CD4-positive, alpha-beta T cell (primary cell): Measurements from ENCODE around the gene TNFRSF25. TPM values are rescaled to one million over a fixed set of nuclear protein-coding genes. Genes with fewer than 3 reads are reported as not detected.

Source experiments
- ATAC-seq: fragments of 200-7000 bp; cut with Tn5 transposase; one replicate; pipeline ENCODE4 v1.10.0; 2022; ENCODE audit warnings: mild to moderate bottlenecking; ENCODE audit not compliant: poor library complexity
- CTCF ChIA-PET: fragments of 350-600 bp; sonication (Branson Sonifier 250); formaldehyde crosslinking; loops from one replicate; lab custom pipeline; 2021; ENCODE audit warnings: antibody characterized with exemption, inconsistent platforms; lab: Charles Lee
- POLR2A ChIA-PET: fragments of 350-600 bp; sonication (Branson Sonifier 250); formaldehyde crosslinking; loops from one replicate; lab custom pipeline; 2021; ENCODE audit warnings: antibody characterized with exemption, inconsistent platforms; lab: Charles Lee
- DNase-seq, 14 experiments: peaks; one replicate each; pipeline ENCODE4 v3.0.0-alpha.2; 2013 to 2020; ENCODE audit warnings: mixed read lengths in 2 of 14
- H3K27ac ChIP-seq, 2 donors: one replicate each; pipeline versions ENCODE4 v1.5.1 to v1.7.0; 2013; ENCODE audit warnings: low read length in 2 of 2, low read depth in 1 of 2, mild to moderate bottlenecking in 1 of 2
- H3K27me3 ChIP-seq, 2 experiments: 1 replicate in 1 of 2; 2 replicates in 1 of 2; pipeline versions ENCODE4 v1.6.1 to v1.7.0; 2013; ENCODE audit warnings: low read length in 2 of 2, control low read depth in 1 of 2, mild to moderate bottlenecking in 1 of 2, moderate library complexity in 1 of 2; ENCODE audit not compliant: insufficient read depth in 2 of 2, control insufficient read depth in 1 of 2
- H3K36me3 ChIP-seq: one replicate; pipeline ENCODE4 v1.6.1; 2013; ENCODE audit warnings: low read length, control low read depth; ENCODE audit not compliant: insufficient read depth
- H3K4me1 ChIP-seq: one replicate; pipeline ENCODE4 v1.6.1; 2013; ENCODE audit warnings: low read length, control low read depth; ENCODE audit not compliant: insufficient read depth
- H3K4me3 ChIP-seq: one replicate; pipeline ENCODE4 v1.5.1; 2013; ENCODE audit warnings: mild to moderate bottlenecking, low read length, moderate library complexity
- H3K9me3 ChIP-seq, 2 experiments: 1 replicate in 1 of 2; 2 replicates in 1 of 2; pipeline versions ENCODE4 v1.6.1 to v1.7.0; 2013; ENCODE audit warnings: low read length in 2 of 2, mild to moderate bottlenecking in 2 of 2, control low read depth in 1 of 2, moderate library complexity in 1 of 2; ENCODE audit not compliant: control insufficient read depth in 1 of 2, insufficient read depth in 1 of 2
- H3K27ac Mint-ChIP-seq: one replicate; pipeline ENCODE4 v1.8.0; 2020; ENCODE audit warnings: mixed read lengths
- H3K27me3 Mint-ChIP-seq: one replicate; pipeline ENCODE4 v1.8.0; 2021; ENCODE audit warnings: mixed read lengths
- H3K36me3 Mint-ChIP-seq: one replicate; pipeline ENCODE4 v1.8.0; 2021; ENCODE audit warnings: low read depth, mixed read lengths
- H3K4me1 Mint-ChIP-seq: one replicate; pipeline ENCODE4 v1.8.0; 2021; ENCODE audit warnings: low read depth, mixed read lengths
- H3K4me3 Mint-ChIP-seq: one replicate; pipeline ENCODE4 v1.8.0; 2020; ENCODE audit warnings: mild to moderate bottlenecking, mixed read lengths
- H3K9me3 Mint-ChIP-seq: one replicate; pipeline ENCODE4 v1.8.0; 2020; ENCODE audit warnings: mixed read lengths
- intact Hi-C, 2 experiments: fragments of 100-400 bp; cut with DNase I in 1 of 2; cut with micrococcal nuclease in 1 of 2; formaldehyde crosslinking; loops; one replicate each; pipeline versions ENCODE4 v1.15.1 to v1.9.0; 2023 to 2025; cut with DNase I, micrococcal nuclease
- total RNA-seq, 174 experiments: library from RNA in 2 of 174; stranded (reverse) in 2 of 174; gene quantifications; one replicate each; pipeline ENCODE4 v1.2.3 and lab custom pipeline; 2021 to 2026
- TF ChIP-seq, protein P1 (sequence below): fragments of 200-600 bp; IDR thresholded peaks from one replicate; pipeline ENCODE4 v1.8.0; 2022; ENCODE audit warnings: antibody characterized with exemption, mild to moderate bottlenecking

The TNFRSF25 gene
- total RNA-seq, 2 experiments from 2014 or later = 220 to 225 TPM

- Histone ChIP-seq H3K4me1 (no peaks in the 10 kb centered on the region), H3K4me3 (no peak overlapping the region), H3K9me3 (peaks cover 0 to 7% of the 10 kb centered on the region in 2 experiments), H3K27ac (no peak overlapping the region), H3K36me3 (no peaks in the 10 kb centered on the region), H3K27me3 (peaks cover 2 to 6% of the 10 kb centered on the region in 2 experiments)
- no peak overlapping the region for H3K27ac Mint-ChIP-seq
- H3K9me3 Mint-ChIP-seq = no peaks in the 10 kb centered on the region
- ChIA-PET POLR2A (interaction anchor here (1.0 kb wide), 1 partner anchor 20 kb away, joined by 4 read pairs; no protein-coding TSS in a partner anchor), CTCF (no interaction called here)
- ATAC-seq = no peak
- H3K4me3 Mint-ChIP-seq = no peak overlapping the region
- H3K36me3 Mint-ChIP-seq = no peaks in the 10 kb centered on the region
- no peaks in the 10 kb centered on the region for H3K4me1 Mint-ChIP-seq
- intact Hi-C loops = no loop called here
- H3K27me3 Mint-ChIP-seq = peaks cover 3% of the 10 kb centered on the region
- DNase-seq = no peak
- TF ChIP-seq, protein P1, sequence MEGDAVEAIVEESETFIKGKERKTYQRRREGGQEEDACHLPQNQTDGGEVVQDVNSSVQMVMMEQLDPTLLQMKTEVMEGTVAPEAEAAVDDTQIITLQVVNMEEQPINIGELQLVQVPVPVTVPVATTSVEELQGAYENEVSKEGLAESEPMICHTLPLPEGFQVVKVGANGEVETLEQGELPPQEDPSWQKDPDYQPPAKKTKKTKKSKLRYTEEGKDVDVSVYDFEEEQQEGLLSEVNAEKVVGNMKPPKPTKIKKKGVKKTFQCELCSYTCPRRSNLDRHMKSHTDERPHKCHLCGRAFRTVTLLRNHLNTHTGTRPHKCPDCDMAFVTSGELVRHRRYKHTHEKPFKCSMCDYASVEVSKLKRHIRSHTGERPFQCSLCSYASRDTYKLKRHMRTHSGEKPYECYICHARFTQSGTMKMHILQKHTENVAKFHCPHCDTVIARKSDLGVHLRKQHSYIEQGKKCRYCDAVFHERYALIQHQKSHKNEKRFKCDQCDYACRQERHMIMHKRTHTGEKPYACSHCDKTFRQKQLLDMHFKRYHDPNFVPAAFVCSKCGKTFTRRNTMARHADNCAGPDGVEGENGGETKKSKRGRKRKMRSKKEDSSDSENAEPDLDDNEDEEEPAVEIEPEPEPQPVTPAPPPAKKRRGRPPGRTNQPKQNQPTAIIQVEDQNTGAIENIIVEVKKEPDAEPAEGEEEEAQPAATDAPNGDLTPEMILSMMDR = no peak
These were observed 41.5 kb upstream of the TNFRSF25 start for GRCh38 chr1:6507461-6507911.

DNA sequence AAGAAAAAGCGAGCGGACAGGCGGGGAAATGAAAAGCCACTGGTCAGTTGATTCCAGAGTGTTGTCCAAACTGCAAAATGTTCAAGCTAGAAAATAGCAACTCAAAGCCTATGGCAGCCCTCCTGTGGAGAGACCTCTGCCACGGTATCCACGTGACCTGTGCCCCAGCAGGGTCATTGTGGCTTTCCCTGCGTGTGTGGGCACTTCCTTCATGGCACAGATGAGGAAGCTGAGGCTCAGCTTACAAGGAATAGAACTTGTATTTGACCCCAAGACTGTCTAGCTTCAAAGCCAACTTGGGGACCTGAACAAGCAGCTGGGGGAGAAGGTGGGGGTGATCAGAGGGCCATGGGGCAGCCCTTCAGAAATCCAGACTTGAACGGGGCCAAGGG is 41.1 kb upstream of the TNFRSF25 start:
- CTCF ChIA-PET = interaction anchor here (1.2 kb wide), 1 partner anchor 17 kb away, joined by 3 read pairs; no protein-coding TSS in a partner anchor
- TF ChIP-seq, protein P1 = no peak

GRCh38 chr1:6506210-6507036 is 40.5 kb upstream of the TNFRSF25 start:
- H3K27ac Mint-ChIP-seq = no peak overlapping the region
- intact Hi-C loops = no loop called here
- no peaks in the 10 kb centered on the region for H3K4me1 ChIP-seq
- no peaks in the 10 kb centered on the region for H3K4me1 Mint-ChIP-seq
- TF ChIP-seq, protein P1 = no peak
- POLR2A ChIA-PET = interaction anchor here (1.0 kb wide), 1 partner anchor 21 kb away, joined by 4 read pairs; no protein-coding TSS in a partner anchor
- H3K4me3 Mint-ChIP-seq = no peak overlapping the region
- H3K9me3 Mint-ChIP-seq = no peaks in the 10 kb centered on the region
- peaks cover 0 to 7% of the 10 kb centered on the region in 2 experiments for H3K9me3 ChIP-seq
- CTCF ChIA-PET = interaction anchor here (1.2 kb wide), 1 partner anchor 17 kb away, joined by 3 read pairs; no protein-coding TSS in a partner anchor
- no peaks in the 10 kb centered on the region for H3K36me3 Mint-ChIP-seq
- H3K27ac ChIP-seq = no peak overlapping the region
- H3K27me3 ChIP-seq = peaks cover 2 to 6% of the 10 kb centered on the region in 2 experiments
- no peaks in the 10 kb centered on the region for H3K36me3 ChIP-seq
- no peak overlapping the region for H3K4me3 ChIP-seq
- DNase-seq (no peak), ATAC-seq (no peak)
- H3K27me3 Mint-ChIP-seq = peaks cover 5% of the 10 kb centered on the region

More for the DNA sequence above, 41.1 kb upstream of the TNFRSF25 start:
- POLR2A ChIA-PET = interaction anchor here (1.0 kb wide), 1 partner anchor 20 kb away, joined by 4 read pairs; no protein-coding TSS in a partner anchor
- Histone ChIP-seq H3K4me3 (no peak overlapping the region), H3K27ac (no peak overlapping the region), H3K4me1 (no peaks in the 10 kb centered on the region), H3K9me3 (peaks cover 0 to 7% of the 10 kb centered on the region in 2 experiments), H3K36me3 (no peaks in the 10 kb centered on the region), H3K27me3 (peaks cover 2 to 6% of the 10 kb centered on the region in 2 experiments)
- intact Hi-C loops = no loop called here
- Mint-ChIP-seq H3K9me3 (no peaks in the 10 kb centered on the region), H3K27ac (no peak overlapping the region), H3K4me1 (no peaks in the 10 kb centered on the region), H3K36me3 (no peaks in the 10 kb centered on the region), H3K4me3 (no peak overlapping the region), H3K27me3 (peaks cover 3% of the 10 kb centered on the region)
- DNase-seq (no peak), ATAC-seq (no peak)
